Measurements from ENCODE around the gene MEIS3.
"Not testable (repeated sequence)": the region's sequence is repeated elsewhere in the genome, so short reads cannot be mapped to it uniquely, and the experiment has no call there.

The MEIS3 gene

DNA sequence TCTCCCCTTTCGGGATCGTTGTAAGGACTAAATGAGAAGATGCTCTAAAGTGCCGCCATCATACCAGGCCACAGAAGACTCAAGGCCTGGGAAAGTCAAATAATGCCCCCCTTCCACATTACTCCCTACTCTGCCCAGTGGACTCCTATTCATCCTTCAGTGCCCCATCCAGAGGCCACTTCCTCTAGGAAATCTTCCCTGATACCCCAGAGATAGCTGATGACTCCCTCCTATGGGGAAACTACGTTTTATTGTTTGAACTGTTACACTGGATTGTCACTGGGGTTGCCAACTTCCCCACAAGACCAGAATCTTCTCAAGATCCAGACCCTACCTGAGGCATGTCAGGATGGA is 14.2 kb downstream of the MEIS3 start:
- DNase-seq (ENCODE audit: low read depth, low spot score): no peak
- Histone ChIP-seq H3K36me3 (ENCODE audit: control insufficient read depth, insufficient read depth, low read length) (no peaks in the 10 kb centered on the region), H3K4me1 (ENCODE audit: control insufficient read depth, insufficient read depth, low read length) (no peaks in the 10 kb centered on the region), H3K27me3 (ENCODE audit: control insufficient read depth, insufficient read depth, low read length) (no peaks in the 10 kb centered on the region), H3K4me3 (ENCODE audit: low read length) (no peak overlapping the region), H3K9me3 (ENCODE audit: control insufficient read depth, insufficient read depth, low read length) (no peaks in the 10 kb centered on the region), H3K27ac (ENCODE audit: low read length) (no peak overlapping the region)
- no CpG with 5 or more reads among the region's 4 CpGs for WGBS (ENCODE audit: insufficient coverage, insufficient read length)

GRCh38 chr19:47404334-47405196 is 14.8 kb downstream of the MEIS3 start:
- no peaks in the 10 kb centered on the region for H3K9me3 ChIP-seq (ENCODE audit: control insufficient read depth, insufficient read depth, low read length)
- no peaks in the 10 kb centered on the region for H3K27me3 ChIP-seq (ENCODE audit: control insufficient read depth, insufficient read depth, low read length)
- no peaks in the 10 kb centered on the region for H3K36me3 ChIP-seq (ENCODE audit: control insufficient read depth, insufficient read depth, low read length)
- no peaks in the 10 kb centered on the region for H3K4me1 ChIP-seq (ENCODE audit: control insufficient read depth, insufficient read depth, low read length)
- H3K4me3 ChIP-seq (ENCODE audit: low read length): no peak overlapping the region
- no peak for DNase-seq (ENCODE audit: low read depth, low spot score)
- WGBS (ENCODE audit: insufficient coverage, insufficient read length): no CpG with 5 or more reads among the region's 9 CpGs
- no peak overlapping the region for H3K27ac ChIP-seq (ENCODE audit: low read length)

GRCh38 chr19:47402504-47402903 is 16.8 kb downstream of the MEIS3 start:
- Histone ChIP-seq H3K27ac (ENCODE audit: low read length) (no peak overlapping the region), H3K27me3 (ENCODE audit: control insufficient read depth, insufficient read depth, low read length) (no peaks in the 10 kb centered on the region), H3K9me3 (ENCODE audit: control insufficient read depth, insufficient read depth, low read length) (no peaks in the 10 kb centered on the region), H3K36me3 (ENCODE audit: control insufficient read depth, insufficient read depth, low read length) (no peaks in the 10 kb centered on the region), H3K4me3 (ENCODE audit: low read length) (no peak overlapping the region), H3K4me1 (ENCODE audit: control insufficient read depth, insufficient read depth, low read length) (peaks cover 3% of the 10 kb centered on the region; the same call in 1 of the 2 replicates)
- DNase-seq (ENCODE audit: low read depth, low spot score): no peak
- no CpG with 5 or more reads among the region's 16 CpGs for WGBS (ENCODE audit: insufficient coverage, insufficient read length)

DNA sequence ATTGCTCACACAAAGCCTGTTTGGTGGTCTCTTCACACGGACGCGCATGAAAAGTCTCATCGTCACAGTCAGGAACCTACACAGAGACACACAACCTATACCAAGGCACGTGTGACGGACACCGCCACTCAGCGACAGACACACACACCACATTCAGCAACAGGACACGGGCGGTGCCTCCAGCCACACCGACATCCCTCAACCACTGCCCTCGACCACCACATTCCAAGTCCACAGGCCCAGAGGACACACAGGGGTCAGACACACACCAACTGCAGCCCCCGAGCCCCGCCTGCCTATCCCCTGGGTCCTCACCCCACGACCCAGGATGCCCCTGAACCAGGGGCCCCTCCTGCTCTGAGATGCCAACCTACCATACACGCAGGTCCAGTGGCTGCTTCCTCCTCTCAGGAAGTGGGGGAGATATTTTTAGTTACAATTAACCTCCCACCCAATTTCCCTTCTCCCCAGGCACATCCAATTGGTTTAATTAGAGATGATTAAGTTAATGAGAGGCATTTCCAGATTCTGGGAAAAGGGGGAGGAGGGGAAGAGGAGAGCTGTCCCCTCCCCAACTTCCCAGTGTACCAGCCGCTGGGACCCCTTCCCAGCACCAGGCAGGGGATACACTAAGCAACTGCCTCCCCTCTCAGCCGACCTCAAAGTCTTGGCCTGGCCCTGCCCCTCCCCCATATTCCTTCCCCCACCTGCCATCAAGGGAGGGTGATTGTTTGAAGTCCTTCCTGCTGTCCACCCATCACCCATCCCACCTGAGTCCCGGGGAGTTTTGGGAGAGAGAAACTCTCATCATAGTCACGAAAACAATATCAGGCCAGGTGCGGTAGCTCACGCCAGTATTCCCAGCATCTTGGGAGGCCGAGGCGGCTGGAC is 20.4 kb downstream of the MEIS3 start:
- no CpG with 5 or more reads among the region's 24 CpGs for WGBS (ENCODE audit: insufficient coverage, insufficient read length)
- H3K36me3 ChIP-seq (ENCODE audit: control insufficient read depth, insufficient read depth, low read length): no peaks in the 10 kb centered on the region
- DNase-seq (ENCODE audit: low read depth, low spot score): no peak
- peaks cover 3% of the 10 kb centered on the region; the same call in 1 of the 2 replicates for H3K4me1 ChIP-seq (ENCODE audit: control insufficient read depth, insufficient read depth, low read length)
- no peaks in the 10 kb centered on the region for H3K27me3 ChIP-seq (ENCODE audit: control insufficient read depth, insufficient read depth, low read length)
- H3K4me3 ChIP-seq (ENCODE audit: low read length): no peak overlapping the region
- H3K27ac ChIP-seq (ENCODE audit: low read length): no peak overlapping the region
- H3K9me3 ChIP-seq (ENCODE audit: control insufficient read depth, insufficient read depth, low read length): no peaks in the 10 kb centered on the region

DNA sequence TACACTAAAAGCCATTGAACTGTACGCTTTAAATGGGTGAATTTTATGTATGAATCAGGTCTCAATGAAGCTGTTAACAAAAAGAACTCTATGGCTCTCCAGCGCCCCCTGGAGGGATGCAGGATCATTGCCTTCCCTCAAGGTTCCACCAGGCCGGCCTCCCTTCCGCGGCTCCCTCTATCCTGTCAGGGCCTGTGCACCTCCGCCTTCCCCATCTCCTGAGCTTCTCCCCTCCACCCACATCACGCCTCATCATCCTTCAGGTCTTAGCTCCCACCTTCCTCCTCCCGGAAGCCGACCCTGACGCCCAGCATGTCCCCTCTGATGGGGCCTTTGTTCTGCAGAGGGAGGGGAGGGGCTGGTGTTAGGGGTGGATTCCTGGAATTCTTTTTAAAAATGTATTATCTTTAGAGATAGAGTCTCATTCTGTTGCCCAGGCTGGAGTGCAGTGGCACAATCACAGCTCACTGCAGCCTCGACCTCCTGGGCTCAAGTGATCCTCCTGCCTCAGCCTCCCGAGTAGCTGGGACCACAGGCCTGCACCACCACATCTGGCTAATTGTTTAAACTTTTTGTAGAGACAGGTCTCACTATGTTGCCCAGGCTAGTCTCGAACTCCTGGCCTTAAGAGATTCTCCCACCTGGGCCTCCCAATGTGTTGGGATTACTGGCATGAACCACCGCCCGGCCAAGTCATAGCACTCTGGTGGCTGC is 27.7 kb downstream of the MEIS3 start:
- peak; percentile 81 for DNase-seq (ENCODE audit: low read depth, low spot score)
- Histone ChIP-seq H3K4me1 (ENCODE audit: control insufficient read depth, insufficient read depth, low read length) (no peaks in the 10 kb centered on the region), H3K27me3 (ENCODE audit: control insufficient read depth, insufficient read depth, low read length) (no peaks in the 10 kb centered on the region), H3K36me3 (ENCODE audit: control insufficient read depth, insufficient read depth, low read length) (no peaks in the 10 kb centered on the region), H3K27ac (ENCODE audit: low read length) (no peak overlapping the region), H3K9me3 (ENCODE audit: control insufficient read depth, insufficient read depth, low read length) (no peaks in the 10 kb centered on the region), H3K4me3 (ENCODE audit: low read length) (no peak overlapping the region)
- no CpG with 5 or more reads among the region's 15 CpGs for WGBS (ENCODE audit: insufficient coverage, insufficient read length)

DNA sequence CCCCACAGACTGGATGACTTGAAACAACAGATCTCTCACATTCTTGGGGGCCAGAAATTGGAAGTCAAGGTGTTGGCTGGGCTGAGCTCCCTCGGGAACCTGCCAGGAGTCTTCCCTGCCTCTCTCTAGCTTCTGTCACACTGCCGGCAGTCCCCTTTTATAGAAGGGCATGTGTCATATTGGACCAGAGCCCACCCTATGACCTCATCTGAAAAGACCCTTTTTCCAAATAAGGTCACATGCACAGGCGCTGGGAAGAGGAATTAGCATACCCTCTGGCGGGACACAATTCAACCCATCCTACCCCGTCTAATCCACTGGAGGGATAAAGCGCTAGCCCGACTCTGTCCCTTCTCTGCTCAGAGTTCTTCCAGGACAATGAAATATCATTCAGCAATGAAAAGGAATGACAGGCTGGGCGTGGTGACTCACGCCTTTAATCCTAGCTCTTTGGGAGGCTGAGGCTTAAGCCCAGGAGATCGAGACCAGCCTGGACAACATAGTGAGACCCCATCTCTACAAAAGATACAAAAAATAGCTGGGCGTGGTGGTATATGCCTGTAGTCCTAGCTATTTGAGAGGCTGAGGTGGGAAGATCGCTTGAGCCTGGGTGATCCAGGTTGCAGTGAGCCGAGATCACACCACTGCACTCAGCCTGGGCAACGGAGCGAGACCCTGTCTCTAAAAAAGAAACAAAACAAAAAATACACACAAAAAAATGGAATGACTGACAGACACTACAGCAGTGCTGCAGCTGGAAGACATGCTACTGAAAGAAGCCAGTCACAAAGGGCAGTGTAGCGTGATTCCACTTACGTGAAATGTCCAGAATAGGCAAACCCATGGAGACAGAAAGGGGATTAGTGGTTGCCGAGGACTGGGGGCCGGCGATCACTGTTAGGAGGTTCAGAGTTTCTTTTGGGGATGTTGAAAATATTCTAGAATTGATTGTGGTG is 28.5 kb downstream of the MEIS3 start:
- no peak for DNase-seq (ENCODE audit: low read depth, low spot score)
- H3K9me3 ChIP-seq (ENCODE audit: control insufficient read depth, insufficient read depth, low read length): no peaks in the 10 kb centered on the region
- H3K27ac ChIP-seq (ENCODE audit: low read length): no peak overlapping the region
- H3K4me1 ChIP-seq (ENCODE audit: control insufficient read depth, insufficient read depth, low read length): no peaks in the 10 kb centered on the region
- H3K4me3 ChIP-seq (ENCODE audit: low read length): no peak overlapping the region
- WGBS (ENCODE audit: insufficient coverage, insufficient read length): no CpG with 5 or more reads among the region's 20 CpGs
- no peaks in the 10 kb centered on the region for H3K36me3 ChIP-seq (ENCODE audit: control insufficient read depth, insufficient read depth, low read length)
- no peaks in the 10 kb centered on the region for H3K27me3 ChIP-seq (ENCODE audit: control insufficient read depth, insufficient read depth, low read length)

DNA sequence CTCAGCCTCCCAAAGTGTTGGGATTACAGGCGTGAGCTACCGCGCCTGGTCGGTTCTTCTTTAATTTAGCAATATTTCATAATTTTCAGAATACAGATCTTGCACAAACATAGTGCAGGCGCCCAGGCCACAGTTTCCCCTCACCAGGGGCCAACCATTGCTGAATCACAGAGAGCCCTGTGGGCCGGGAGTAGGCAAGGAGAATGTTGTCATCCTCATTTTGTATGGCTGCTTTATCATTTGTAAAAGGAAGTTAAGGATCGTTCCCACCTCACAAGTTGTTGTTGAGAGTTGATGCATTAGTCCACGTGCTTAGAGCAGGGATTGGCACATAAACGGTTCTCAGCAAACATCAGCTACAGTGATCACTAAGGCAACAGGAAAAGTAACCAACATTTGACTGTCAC is 30.2 kb downstream of the MEIS3 start:
- H3K27me3 ChIP-seq (ENCODE audit: control insufficient read depth, insufficient read depth, low read length): no peaks in the 10 kb centered on the region
- H3K27ac ChIP-seq (ENCODE audit: low read length): no peak overlapping the region
- no CpG with 5 or more reads among the region's 9 CpGs for WGBS (ENCODE audit: insufficient coverage, insufficient read length)
- no peak overlapping the region for H3K4me3 ChIP-seq (ENCODE audit: low read length)
- H3K9me3 ChIP-seq (ENCODE audit: control insufficient read depth, insufficient read depth, low read length): no peaks in the 10 kb centered on the region
- no peaks in the 10 kb centered on the region for H3K4me1 ChIP-seq (ENCODE audit: control insufficient read depth, insufficient read depth, low read length)
- DNase-seq (ENCODE audit: low read depth, low spot score): no peak
- no peaks in the 10 kb centered on the region for H3K36me3 ChIP-seq (ENCODE audit: control insufficient read depth, insufficient read depth, low read length)

DNA sequence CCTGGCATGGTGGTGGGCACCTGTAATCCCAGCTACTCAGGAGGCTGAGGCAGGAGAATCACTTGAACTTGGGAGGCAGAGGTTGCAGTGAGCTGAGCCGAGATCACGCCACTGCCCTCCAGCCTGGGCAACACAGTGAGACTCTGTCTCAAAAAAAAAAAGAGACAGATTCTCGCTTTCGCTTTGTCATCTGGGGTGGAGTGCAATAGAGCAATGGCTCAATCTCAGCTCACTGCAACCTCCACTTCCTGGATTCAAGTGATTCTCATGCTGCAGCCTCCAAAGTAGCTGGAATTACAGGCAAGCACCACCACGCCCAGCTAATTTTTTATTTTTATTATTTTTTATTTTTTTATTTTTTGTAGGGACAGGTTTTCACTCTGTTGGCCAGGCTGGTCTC is 30.6 kb downstream of the MEIS3 start:
- WGBS (ENCODE audit: insufficient coverage, insufficient read length): no CpG with 5 or more reads among the region's 5 CpGs
- H3K9me3 ChIP-seq (ENCODE audit: control insufficient read depth, insufficient read depth, low read length); H3K27ac ChIP-seq (ENCODE audit: low read length); H3K4me1 ChIP-seq (ENCODE audit: control insufficient read depth, insufficient read depth, low read length); H3K36me3 ChIP-seq (ENCODE audit: control insufficient read depth, insufficient read depth, low read length); DNase-seq (ENCODE audit: low read depth, low spot score); H3K27me3 ChIP-seq (ENCODE audit: control insufficient read depth, insufficient read depth, low read length); H3K4me3 ChIP-seq (ENCODE audit: low read length): not testable (repeated sequence)

DNA sequence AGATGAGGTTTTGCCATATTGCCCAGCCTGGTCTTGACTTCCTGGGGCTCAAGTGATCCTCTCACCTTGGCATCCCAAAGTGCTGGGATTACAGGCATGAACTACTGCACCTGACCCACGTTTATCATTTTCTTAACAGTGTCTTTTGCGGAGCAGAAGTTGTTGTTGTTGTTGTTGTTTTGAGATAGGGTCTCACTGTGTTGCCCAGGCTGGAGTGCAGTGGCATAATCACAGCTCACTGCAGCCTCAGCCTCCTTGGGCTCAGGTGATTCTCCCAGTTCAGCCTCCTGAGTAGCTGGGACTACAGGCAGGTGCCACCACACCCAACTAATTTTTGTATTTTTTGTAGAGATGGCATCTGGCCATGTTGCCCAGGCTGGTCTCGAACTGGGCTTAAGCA is 31.7 kb downstream of the MEIS3 start:
- not testable (repeated sequence) for H3K27me3 ChIP-seq (ENCODE audit: control insufficient read depth, insufficient read depth, low read length); H3K36me3 ChIP-seq (ENCODE audit: control insufficient read depth, insufficient read depth, low read length); H3K4me3 ChIP-seq (ENCODE audit: low read length); DNase-seq (ENCODE audit: low read depth, low spot score); H3K27ac ChIP-seq (ENCODE audit: low read length); H3K4me1 ChIP-seq (ENCODE audit: control insufficient read depth, insufficient read depth, low read length); H3K9me3 ChIP-seq (ENCODE audit: control insufficient read depth, insufficient read depth, low read length)
- no CpG with 5 or more reads among the region's 3 CpGs for WGBS (ENCODE audit: insufficient coverage, insufficient read length)
